ENCODE data around the gene TOGARAM2. TPM values are rescaled to one million over a fixed set of nuclear protein-coding genes. Genes with fewer than 3 reads are reported as not detected.

The TOGARAM2 gene
- total RNA-seq, 2 donors from 2014 or later: 0.24 to 0.59 TPM

DNA sequence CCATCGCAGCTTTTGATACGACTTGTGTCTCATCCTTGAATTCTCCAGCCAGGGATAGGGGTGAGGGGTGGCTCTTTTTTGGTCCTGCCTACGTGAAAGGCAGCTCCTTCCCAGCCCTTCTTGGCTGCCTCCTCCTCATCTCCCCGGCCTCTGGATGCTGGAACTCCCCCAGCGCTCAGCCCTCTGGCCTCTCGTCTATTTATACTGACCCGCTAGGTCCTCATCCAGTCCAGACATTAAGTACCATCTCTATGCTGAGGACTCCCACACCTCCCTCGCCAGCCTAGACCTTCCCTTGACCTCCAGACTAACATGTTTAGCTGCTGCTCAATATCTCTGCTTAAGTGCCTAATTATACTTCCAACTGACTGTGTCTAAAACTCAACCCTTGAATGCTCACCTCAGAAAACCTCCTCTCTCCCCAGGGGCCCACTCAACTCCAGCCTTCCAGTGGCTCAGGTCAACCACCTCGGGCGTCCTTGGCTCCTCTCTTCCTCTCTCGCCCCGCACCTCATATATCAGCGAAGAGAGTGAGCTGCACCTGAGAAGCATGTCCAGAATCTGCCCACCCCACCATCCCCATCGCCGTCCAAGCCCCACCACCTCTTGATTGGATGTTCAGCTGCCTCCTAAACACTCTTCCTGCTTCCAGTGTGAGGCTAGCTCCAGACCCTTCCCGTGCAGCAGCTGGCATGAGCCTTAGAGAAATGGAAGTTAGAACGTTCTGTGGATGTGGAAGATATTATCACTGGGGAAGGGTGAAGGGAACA lies 34.8 kb downstream of the TOGARAM2 start:
- no peak overlapping the region for H3K27ac ChIP-seq
- H3K9me3 ChIP-seq: no peaks in the 10 kb centered on the region
- no peak overlapping the region for H3K9ac ChIP-seq (ENCODE audit: low read depth in 2 of 2, low read length in 2 of 2)
- TF ChIP-seq, protein P1, sequence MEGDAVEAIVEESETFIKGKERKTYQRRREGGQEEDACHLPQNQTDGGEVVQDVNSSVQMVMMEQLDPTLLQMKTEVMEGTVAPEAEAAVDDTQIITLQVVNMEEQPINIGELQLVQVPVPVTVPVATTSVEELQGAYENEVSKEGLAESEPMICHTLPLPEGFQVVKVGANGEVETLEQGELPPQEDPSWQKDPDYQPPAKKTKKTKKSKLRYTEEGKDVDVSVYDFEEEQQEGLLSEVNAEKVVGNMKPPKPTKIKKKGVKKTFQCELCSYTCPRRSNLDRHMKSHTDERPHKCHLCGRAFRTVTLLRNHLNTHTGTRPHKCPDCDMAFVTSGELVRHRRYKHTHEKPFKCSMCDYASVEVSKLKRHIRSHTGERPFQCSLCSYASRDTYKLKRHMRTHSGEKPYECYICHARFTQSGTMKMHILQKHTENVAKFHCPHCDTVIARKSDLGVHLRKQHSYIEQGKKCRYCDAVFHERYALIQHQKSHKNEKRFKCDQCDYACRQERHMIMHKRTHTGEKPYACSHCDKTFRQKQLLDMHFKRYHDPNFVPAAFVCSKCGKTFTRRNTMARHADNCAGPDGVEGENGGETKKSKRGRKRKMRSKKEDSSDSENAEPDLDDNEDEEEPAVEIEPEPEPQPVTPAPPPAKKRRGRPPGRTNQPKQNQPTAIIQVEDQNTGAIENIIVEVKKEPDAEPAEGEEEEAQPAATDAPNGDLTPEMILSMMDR (IDR thresholded peaks at IDR 0.05): no peak
- intact Hi-C loops (cut with DNase I): no loop called here
- no peaks in the 10 kb centered on the region for H3K4me1 ChIP-seq
- no peaks in the 10 kb centered on the region for H3K36me3 ChIP-seq
- no peak for DNase-seq
- H3K27me3 ChIP-seq: no peaks in the 10 kb centered on the region
- H3K4me3 ChIP-seq: no peak overlapping the region

DNA sequence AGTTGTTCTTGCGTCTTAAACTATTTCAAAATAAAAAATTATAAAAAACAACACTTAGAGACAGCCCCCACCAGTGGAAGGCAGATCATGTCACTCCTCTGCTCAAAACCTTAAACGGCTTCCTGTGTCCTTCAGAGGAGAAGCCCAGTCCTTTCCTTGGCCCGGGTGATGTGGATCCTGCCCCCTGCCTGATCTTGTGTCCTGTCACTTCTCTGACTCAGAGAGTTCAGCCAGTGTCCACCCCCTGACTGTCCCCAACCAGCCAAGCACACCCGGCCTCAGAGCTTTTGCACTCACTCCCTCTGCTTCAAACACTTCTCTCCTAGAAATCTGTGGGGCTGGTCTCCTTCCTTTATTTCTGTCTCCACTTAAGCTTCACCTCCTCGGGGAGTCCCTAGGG lies 35.4 kb downstream of the TOGARAM2 start:
- TF ChIP-seq, protein P1 (IDR thresholded peaks at IDR 0.05): no peak
- Histone ChIP-seq H3K4me1 (no peaks in the 10 kb centered on the region), H3K27me3 (no peaks in the 10 kb centered on the region), H3K9ac (ENCODE audit: low read depth in 2 of 2, low read length in 2 of 2) (no peak overlapping the region), H3K36me3 (no peaks in the 10 kb centered on the region), H3K4me3 (no peak overlapping the region), H3K9me3 (no peaks in the 10 kb centered on the region), H3K27ac (no peak overlapping the region)
- no peak for DNase-seq
- intact Hi-C loops (cut with DNase I): no loop called here

DNA sequence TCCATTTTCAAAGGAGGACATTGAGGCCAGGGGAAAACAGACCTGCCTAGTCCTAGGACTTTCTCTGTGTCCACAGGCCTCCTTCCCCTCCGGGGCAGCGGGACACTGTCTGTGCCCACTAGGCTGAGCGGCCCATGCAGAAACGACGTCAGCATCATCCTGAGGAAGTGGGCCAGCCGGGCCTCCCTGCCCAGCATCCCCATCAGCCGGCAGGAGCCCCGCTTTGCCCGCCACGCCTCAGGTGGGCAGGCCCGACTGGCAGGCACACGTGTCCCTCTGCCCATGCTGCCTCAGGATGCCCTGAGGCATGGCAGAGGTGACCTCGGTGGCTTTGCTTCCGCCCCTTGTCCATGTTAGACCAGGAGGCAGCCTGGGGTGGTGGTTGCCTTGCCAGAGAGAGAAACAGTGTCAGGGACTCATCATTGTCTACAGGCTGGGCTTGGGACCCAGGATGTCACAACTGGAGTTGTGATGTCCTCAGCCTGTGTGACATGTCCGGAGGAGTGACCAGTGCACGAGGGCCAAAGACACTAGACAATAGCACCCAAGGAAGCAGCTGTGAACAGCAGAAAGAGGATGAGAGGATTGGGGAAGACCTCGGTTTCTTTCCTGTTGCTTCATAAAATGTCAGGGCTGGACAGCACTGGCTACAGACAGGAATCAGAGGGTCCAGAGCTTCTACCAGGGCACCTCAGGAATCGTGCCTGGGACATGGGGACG lies 36.8 kb downstream of the TOGARAM2 start:
- H3K36me3 ChIP-seq: no peaks in the 10 kb centered on the region
- H3K27me3 ChIP-seq: no peaks in the 10 kb centered on the region
- intact Hi-C loops (cut with DNase I): no loop called here
- no peak overlapping the region for H3K27ac ChIP-seq
- H3K4me1 ChIP-seq: no peaks in the 10 kb centered on the region
- no peak overlapping the region for H3K9ac ChIP-seq (ENCODE audit: low read depth in 2 of 2, low read length in 2 of 2)
- no peak overlapping the region for H3K4me3 ChIP-seq
- no peaks in the 10 kb centered on the region for H3K9me3 ChIP-seq
- TF ChIP-seq, protein P1 (IDR thresholded peaks at IDR 0.05): no peak
- DNase-seq: no peak

DNA sequence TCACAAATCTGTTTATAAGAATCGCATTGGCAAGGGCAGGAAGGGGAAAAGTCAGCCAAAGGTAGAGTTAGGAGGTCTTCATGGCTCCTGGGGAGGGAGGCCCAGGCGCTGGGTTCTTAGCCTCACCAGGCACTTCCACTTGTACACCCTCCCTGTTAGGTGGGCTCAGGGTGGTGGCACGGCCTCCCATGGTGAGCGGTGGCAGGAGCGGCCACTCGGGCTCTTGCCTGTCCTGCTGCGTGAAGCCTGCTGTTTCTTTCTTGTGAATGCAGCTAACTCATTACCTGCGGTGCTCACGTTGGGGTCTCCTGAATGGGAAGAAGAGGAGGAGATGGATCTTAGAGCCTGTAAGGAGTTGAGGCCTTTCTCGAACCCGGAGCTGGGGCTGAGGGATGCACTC lies 40.8 kb downstream of the TOGARAM2 start:
- intact Hi-C loops (cut with DNase I): no loop called here
- H3K4me1 ChIP-seq: no peaks in the 10 kb centered on the region
- H3K36me3 ChIP-seq: no peaks in the 10 kb centered on the region
- H3K27ac ChIP-seq: no peak overlapping the region
- H3K9me3 ChIP-seq: no peaks in the 10 kb centered on the region
- no peak overlapping the region for H3K9ac ChIP-seq (ENCODE audit: low read depth in 2 of 2, low read length in 2 of 2)
- DNase-seq: no peak
- H3K27me3 ChIP-seq: no peaks in the 10 kb centered on the region
- H3K4me3 ChIP-seq: no peak overlapping the region
- TF ChIP-seq, protein P1 (IDR thresholded peaks at IDR 0.05): no peak

DNA sequence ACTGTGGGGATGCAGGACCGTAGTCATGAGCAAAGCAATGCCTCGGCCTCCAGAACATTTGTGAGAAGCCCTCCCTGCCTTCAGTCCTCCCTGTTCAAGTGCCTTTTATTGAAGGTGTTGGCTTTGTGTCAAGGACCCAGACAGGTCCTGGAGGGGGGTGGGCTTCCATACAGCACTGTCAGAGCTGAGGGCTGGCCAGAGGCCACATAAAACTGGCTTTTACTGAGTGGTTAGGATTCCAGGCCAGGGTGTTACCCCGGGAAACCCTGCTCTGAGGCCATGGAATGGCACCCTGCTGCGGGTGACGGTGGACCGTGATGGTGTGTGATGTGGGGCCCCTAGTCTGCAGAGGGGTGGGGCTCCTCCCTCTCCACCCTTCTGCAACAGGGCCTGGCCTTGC lies 41.6 kb downstream of the TOGARAM2 start:
- DNase-seq: no peak
- Histone ChIP-seq H3K4me3 (no peak overlapping the region), H3K27ac (no peak overlapping the region), H3K27me3 (no peaks in the 10 kb centered on the region), H3K9me3 (no peaks in the 10 kb centered on the region), H3K36me3 (no peaks in the 10 kb centered on the region), H3K9ac (ENCODE audit: low read depth in 2 of 2, low read length in 2 of 2) (no peak overlapping the region), H3K4me1 (no peaks in the 10 kb centered on the region)
- intact Hi-C loops (cut with DNase I): no loop called here
- TF ChIP-seq, protein P1 (IDR thresholded peaks at IDR 0.05): no peak

Data from colonic mucosa (tissue), 4 donors.